GM19025 (cell line): ENCODE measurements around the gene STXBP5.

ENCODE experiments used
- ATAC-seq: cut with Tn5 transposase; IDR thresholded peaks from one replicate; pipeline ENCODE4 v1.9.1; 2021; ENCODE audit warnings: mild to moderate bottlenecking, low read depth, moderate library complexity; ENCODE audit not compliant: unreplicated experiment

STXBP5 gene

DNA sequence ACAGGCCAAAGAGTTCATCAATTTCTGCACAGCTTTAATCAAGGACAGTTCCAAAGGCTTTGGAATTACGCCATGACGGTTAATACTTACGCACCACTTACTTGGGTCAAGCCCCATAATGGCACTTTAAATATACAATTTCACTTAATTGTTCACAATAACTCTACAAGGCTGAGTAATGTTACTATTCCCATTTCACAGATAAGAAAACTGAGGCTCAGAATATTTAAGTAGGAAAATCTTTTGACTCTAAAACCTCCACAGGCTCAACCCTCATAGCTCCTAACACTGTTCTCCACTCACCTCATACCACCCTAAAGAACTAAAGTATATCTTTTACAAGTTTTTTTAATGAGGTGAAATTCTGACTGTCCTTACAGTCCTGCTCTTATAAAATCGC is 212.4 kb downstream of the STXBP5 start:
- ATAC-seq, result no peak

DNA sequence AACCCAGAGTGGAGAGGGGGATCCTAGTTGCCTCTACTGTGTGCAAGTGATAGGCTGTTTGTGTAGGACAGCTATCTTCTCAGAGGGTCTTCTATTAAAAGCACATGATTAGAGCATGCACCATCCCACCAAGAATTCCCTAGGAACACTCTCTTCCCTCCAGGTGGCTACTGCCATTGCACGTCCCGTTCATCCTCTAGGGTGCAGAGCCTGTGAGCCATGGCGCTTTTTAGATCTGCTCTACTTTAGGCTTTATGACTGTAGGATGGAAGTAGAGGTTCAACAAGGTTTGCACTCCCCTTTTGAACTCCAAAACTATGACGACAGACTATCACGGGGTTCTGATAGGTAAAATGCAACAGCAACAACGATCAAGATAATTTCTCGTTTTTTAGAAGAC is 213.7 kb downstream of the STXBP5 start:
- ATAC-seq, result no peak

DNA sequence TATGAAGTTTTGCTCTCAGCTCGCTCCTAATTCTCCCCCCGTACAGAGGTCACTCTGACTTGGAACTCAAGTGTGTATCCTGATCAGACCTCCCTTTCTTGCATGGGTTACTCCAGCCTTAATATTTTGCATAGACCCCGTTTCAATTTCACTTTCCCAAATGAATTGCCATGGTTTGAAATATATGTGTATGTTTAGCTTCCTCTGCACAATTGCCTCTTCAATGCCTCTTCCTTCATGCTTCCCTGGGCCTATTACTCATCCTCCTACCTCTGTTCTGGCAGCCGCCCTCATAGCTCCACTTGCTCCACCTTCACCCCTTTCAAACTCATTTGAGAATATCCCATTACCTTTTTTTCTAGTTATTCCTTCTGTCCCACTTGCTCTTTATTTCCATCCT is 214.3 kb downstream of the STXBP5 start:
- peak; percentile 42 for ATAC-seq

DNA sequence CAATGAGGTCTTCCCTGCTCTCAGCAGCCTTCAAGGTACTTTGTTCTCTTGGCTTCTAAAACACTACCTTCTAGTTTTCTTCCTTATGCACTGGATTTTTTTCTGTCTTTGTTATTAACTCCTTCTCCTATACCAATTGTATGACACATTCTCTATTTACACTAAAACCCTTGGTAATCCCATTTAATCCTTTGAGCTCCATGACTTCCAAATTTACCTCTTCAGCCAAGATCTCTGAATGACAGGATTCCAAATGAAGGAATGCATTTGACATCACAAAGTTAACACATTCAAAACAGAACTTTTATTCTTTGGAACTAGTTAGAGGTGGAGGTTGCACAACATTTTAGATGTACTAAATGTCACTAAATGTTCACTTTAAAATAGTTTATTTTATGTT is 217.7 kb downstream of the STXBP5 start:
- no peak for ATAC-seq

DNA sequence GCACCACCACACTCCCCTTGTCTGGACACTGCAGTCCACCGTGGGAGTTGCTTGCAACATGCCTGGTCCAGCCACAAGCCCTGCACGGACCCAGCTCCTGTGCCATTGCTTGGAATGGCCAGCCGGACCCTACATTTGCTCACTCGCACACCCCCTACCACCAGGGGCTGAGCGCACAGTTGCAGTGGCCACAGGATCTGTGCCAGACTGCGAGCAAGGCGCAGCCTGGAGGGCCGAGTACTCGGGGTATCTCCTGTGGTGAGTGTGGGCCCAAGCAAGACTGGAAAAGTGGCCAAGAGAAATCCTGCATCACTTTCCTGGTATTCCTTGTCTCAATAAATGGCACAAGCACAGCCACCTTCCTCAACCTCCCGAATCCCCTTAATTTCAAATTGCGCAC is 218.9 kb downstream of the STXBP5 start:
- no peak for ATAC-seq

DNA sequence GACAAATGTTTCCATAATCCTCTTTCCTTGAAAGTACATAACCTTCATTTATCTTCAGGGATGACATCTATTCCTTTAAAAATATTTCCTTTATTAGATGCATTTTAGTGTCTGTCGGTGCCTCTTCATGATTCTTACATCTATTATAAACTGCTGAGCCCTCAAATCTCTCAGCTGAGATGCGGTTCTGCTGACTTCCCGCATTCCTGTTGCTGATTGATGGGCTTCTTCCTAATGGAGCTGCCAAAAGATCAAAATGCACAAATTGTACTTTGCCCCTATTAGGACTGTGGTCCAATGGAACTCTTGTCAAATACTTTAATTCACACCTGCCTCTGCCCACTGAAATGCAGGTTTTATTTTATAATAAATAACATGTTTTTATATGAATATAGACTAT is 225.6 kb downstream of the STXBP5 start:
- no peak for ATAC-seq

DNA sequence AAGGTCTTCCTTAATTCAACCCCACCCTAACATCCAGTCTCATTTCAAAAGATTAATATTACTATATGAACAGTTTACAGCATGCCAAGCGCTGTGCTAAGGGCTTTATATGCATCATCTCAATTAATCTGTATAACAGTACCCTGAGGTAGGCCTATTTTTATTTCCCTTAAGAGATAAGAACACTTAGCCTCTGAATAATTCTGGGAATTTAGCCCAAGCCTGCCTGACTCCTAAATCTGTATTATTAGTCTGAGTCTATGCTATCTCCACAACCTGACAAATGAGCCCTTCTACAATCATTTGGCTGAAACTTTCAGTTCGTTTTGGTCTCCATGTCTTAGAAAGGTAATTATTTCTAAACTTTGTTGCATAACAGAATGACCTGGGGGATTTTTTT is 226.6 kb downstream of the STXBP5 start:
- ATAC-seq, result no peak

DNA sequence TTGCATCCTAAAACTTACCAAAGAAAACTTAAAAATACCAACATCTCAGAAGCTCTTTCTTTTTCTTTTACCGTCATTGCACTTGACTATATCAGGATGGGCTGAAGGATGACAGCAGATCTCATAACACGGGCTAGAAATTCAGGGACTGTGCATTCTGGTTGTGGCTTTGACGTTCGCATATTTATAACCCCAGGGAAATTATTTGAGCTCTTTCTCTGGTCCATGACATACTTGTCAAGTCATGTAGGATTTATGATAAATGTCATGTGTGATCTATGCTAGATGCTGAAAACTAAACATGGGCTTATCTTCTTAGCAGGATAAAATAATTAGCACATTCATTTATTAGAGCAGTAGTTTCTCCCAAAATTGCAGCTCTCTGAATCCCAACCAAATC is 229.9 kb downstream of the STXBP5 start:
- ATAC-seq, result no peak

DNA sequence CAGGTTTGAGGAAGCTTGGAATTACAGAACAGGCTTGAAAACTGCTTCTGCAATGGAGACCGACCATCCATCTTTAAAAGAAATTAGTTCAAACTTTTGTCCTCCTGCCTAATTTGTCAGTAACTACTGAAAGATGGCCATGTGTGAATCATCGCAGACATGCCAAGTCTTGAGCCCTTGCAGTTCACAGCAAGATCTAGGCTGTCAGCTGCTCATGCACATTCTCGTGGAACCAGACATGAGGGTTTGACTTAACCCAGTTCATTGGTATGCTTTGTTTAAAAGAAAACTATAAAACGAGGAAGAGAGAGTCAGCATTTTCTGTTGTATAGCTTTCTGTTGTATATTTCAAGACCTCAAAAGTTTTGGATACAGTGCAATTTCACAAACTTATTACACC is 230.3 kb downstream of the STXBP5 start:
- no peak for ATAC-seq

DNA sequence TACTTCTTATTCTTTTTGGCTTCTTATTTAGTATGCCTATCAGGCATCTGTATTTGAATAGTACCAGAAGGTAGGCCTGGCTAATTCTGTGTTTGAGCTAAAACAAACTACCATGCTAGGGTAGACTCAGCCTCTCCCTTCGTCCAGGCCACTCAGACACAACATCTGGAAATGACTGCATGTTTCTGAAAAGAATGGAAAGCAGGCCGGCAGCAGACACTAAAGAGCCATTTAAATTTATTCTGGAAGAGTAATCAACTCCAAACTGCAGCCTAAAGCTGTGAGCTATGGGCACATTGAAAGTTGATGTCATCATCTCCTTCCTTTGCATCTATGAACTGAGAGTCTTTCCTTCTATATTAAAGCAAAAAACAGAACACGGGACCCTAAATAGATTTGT is 233.4 kb downstream of the STXBP5 start:
- ATAC-seq, result no peak

DNA sequence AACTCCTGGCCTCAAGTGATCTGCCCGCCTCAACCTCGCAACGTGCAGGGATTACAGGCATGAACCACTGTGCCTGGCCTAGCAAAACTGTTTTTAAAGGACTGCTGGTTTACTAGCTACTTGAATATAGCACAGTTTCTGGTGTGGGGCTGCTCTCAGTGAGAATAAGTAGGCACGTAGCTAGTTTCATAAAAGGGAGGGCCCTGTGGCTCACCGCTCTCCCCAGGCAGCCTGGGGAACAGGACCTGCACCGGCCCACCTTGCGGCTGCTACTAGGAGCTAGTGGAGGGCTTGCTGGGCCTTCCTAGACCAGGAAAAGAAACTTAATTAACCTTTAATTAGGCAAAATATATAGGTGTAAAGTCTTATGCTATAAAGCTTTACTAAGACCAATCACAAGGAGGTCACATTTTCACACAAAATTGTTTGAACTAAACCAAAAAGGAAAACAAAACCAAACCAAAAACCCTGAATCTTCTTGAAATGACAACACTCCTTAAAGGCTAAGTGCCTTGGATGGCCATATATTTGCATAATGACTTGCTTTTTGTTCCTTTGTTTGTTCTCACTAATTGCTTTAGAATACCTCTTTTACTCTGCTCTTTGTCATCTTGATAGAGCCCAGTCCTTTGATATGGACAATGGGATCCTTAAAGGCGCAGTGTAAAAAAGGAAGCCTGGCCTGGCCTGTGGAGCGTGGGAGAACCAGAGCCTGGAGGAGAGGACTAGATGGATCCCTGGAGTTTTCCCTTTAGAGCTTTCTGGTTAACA is 234.7 kb downstream of the STXBP5 start:
- no peak for ATAC-seq
